Measurements from ENCODE around the gene ZSWIM5.
"Not testable (repeated sequence)": the region's sequence is repeated elsewhere in the genome, so short reads cannot be mapped to it uniquely, and the experiment has no call there.

Gene ZSWIM5

GRCh38 chr1:45117766-45118165 is 88.6 kb downstream of the ZSWIM5 start:
- no peak for TF ChIP-seq CTCF (IDR thresholded peaks at IDR 0.05; ENCODE audit: low read depth, low read length)
- H3K4me3 ChIP-seq (ENCODE audit: low read depth, low read length), result no peak overlapping the region
- no peak for DNase-seq (ENCODE audit: low read depth, low spot score)
- in situ Hi-C loops (cut with HindIII; ENCODE audit: low sequenced_read_pairs), result no loop called here

- in situ Hi-C loops (cut with HindIII; ENCODE audit: low sequenced_read_pairs), result no loop called here
- TF ChIP-seq CTCF (IDR thresholded peaks at IDR 0.05; ENCODE audit: low read depth, low read length), result no peak
- DNase-seq (ENCODE audit: low read depth, low spot score), result no peak
- no peak overlapping the region for H3K4me3 ChIP-seq (ENCODE audit: low read depth, low read length)
Observed at GRCh38 chr1:45116820-45117219, 89.6 kb downstream of the ZSWIM5 start.

- in situ Hi-C loops (cut with HindIII; ENCODE audit: low sequenced_read_pairs), result no loop called here
- no peak for TF ChIP-seq CTCF (IDR thresholded peaks at IDR 0.05; ENCODE audit: low read depth, low read length)
- no peak overlapping the region for H3K4me3 ChIP-seq (ENCODE audit: low read depth, low read length)
- DNase-seq (ENCODE audit: low read depth, low spot score), result no peak
Observed at GRCh38 chr1:45116340-45116739, 90.1 kb downstream of the ZSWIM5 start.

GRCh38 chr1:45115198-45115597 is 91.2 kb downstream of the ZSWIM5 start:
- DNase-seq (ENCODE audit: low read depth, low spot score); in situ Hi-C loops (cut with HindIII; ENCODE audit: low sequenced_read_pairs); H3K4me3 ChIP-seq (ENCODE audit: low read depth, low read length): not testable (repeated sequence)

- no peak for DNase-seq (ENCODE audit: low read depth, low spot score)
- no peak for TF ChIP-seq CTCF (IDR thresholded peaks at IDR 0.05; ENCODE audit: low read depth, low read length)
- in situ Hi-C loops (cut with HindIII; ENCODE audit: low sequenced_read_pairs), result no loop called here
- no peak overlapping the region for H3K4me3 ChIP-seq (ENCODE audit: low read depth, low read length)
Observed at GRCh38 chr1:45112661-45113060, 93.7 kb downstream of the ZSWIM5 start.

GRCh38 chr1:45111239-45111638 is 95.2 kb downstream of the ZSWIM5 start:
- no peak for TF ChIP-seq CTCF (IDR thresholded peaks at IDR 0.05; ENCODE audit: low read depth, low read length)
- DNase-seq (ENCODE audit: low read depth, low spot score), result no peak
- no peak overlapping the region for H3K4me3 ChIP-seq (ENCODE audit: low read depth, low read length)
- in situ Hi-C loops (cut with HindIII; ENCODE audit: low sequenced_read_pairs), result no loop called here

- no peak for DNase-seq (ENCODE audit: low read depth, low spot score)
- H3K4me3 ChIP-seq (ENCODE audit: low read depth, low read length), result no peak overlapping the region
- TF ChIP-seq CTCF (IDR thresholded peaks at IDR 0.05; ENCODE audit: low read depth, low read length), result no peak
- in situ Hi-C loops (cut with HindIII; ENCODE audit: low sequenced_read_pairs), result no loop called here
Observed at GRCh38 chr1:45107782-45108181, 98.6 kb downstream of the ZSWIM5 start.

- DNase-seq (ENCODE audit: low read depth, low spot score); in situ Hi-C loops (cut with HindIII; ENCODE audit: low sequenced_read_pairs); H3K4me3 ChIP-seq (ENCODE audit: low read depth, low read length): not testable (repeated sequence)
Observed at GRCh38 chr1:45106864-45107263, 99.5 kb downstream of the ZSWIM5 start.

- H3K4me3 ChIP-seq (ENCODE audit: low read depth, low read length); DNase-seq (ENCODE audit: low read depth, low spot score); in situ Hi-C loops (cut with HindIII; ENCODE audit: low sequenced_read_pairs): not testable (repeated sequence)
Observed at GRCh38 chr1:45106156-45106545, 100.3 kb downstream of the ZSWIM5 start.

- H3K4me3 ChIP-seq (ENCODE audit: low read depth, low read length); in situ Hi-C loops (cut with HindIII; ENCODE audit: low sequenced_read_pairs); DNase-seq (ENCODE audit: low read depth, low spot score): not testable (repeated sequence)
Observed at GRCh38 chr1:45105486-45106155, 100.8 kb downstream of the ZSWIM5 start.

Data from astrocyte of the spinal cord (primary cell).